Liver (tissue), 5 donors: ENCODE measurements around the gene PRSS22. TPM values are rescaled to one million over a fixed set of nuclear protein-coding genes. Genes with fewer than 3 reads are reported as not detected.

Experiments
- polyA plus RNA-seq, 2 donors: library from polyadenylated mRNA; stranded (reverse) in 1 of 2; unstranded in 1 of 2; fragments of 200-250 nt in 1 of 2; fragments of >200 nt in 1 of 2; fragmentation: Nextera tagmentation in 1 of 2; extraction: Ambion mirVana in 1 of 2; gene quantifications; one replicate each; pipeline versions ENCODE4 v1.2.1 to v1.2.3, GENCODE V29; 2013 to 2015
- total RNA-seq, 2 donors: library from RNA; depleted of rRNA; stranded (reverse); fragments of >200 nt; gene quantifications; one replicate each; pipeline ENCODE4 v1.2.3, GENCODE V29; 2014
- TF ChIP-seq, protein P1 (sequence below): IDR thresholded peaks from 2 replicates; pipeline ENCODE4 v1.6.1; 2016; ENCODE audit warnings: antibody characterized with exemption
- donor health status: healthy.
- donor health status: healthy.
- donor health status: healthy.

PRSS22 gene
- total and polyA plus RNA-seq, 4 donors, result 0.23 to 1.1 (median 0.32) TPM; not detected in 1

GRCh38 chr16:2803545-2804195, 54.3 kb downstream of the PRSS22 start (continued):
- TF ChIP-seq, protein P1, sequence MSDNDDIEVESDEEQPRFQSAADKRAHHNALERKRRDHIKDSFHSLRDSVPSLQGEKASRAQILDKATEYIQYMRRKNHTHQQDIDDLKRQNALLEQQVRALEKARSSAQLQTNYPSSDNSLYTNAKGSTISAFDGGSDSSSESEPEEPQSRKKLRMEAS, result no peak

Other genes starting within 250 kb of the PRSS22 start
- 10 to 100 TPM; 11.3 to 14.2 TPM for gene KCTD5, start 175.6 kb downstream of the PRSS22 start, total RNA-seq
- gene KCTD5, start 175.6 kb downstream of the PRSS22 start, polyA plus RNA-seq, result 10 to 100 TPM in 1 of 2 donors, 1 to 10 TPM in 1; 8.3 to 11.7 TPM
- gene PRSS27, start 137.9 kb downstream of the PRSS22 start, total RNA-seq, result 1 to 10 TPM in 1 of 2 donors, under 1 TPM in 1; 0.05 to 1.5 TPM
- under 1 TPM in 1 of 2 donors, not detected in 1; 0.22 TPM for gene PRSS27, start 137.9 kb downstream of the PRSS22 start, polyA plus RNA-seq
- gene SRRM2, start 105.5 kb downstream of the PRSS22 start, total RNA-seq, result 100 to 1,000 TPM in 1 of 2 donors, 10 to 100 TPM in 1; 84.8 to 119 TPM
- gene SRRM2, start 105.5 kb downstream of the PRSS22 start, polyA plus RNA-seq, result 100 to 1,000 TPM; 147 to 199 TPM
- gene ELOB, start 80.9 kb downstream of the PRSS22 start, total RNA-seq, result 100 to 1,000 TPM; 114 to 395 TPM
- 100 to 1,000 TPM; 252 to 374 TPM for gene ELOB, start 80.9 kb downstream of the PRSS22 start, polyA plus RNA-seq
- gene PRSS33, start 70.6 kb downstream of the PRSS22 start, total RNA-seq, result not detected
- not detected for gene PRSS33, start 70.6 kb downstream of the PRSS22 start, polyA plus RNA-seq
- gene PRSS41, start 59.7 kb downstream of the PRSS22 start, total RNA-seq, result not detected
- not detected for gene PRSS41, start 59.7 kb downstream of the PRSS22 start, polyA plus RNA-seq
- 1 to 10 TPM in 1 of 2 donors, not detected in 1; 1.0 TPM for gene PRSS21, start 40.9 kb downstream of the PRSS22 start, total RNA-seq
- under 1 TPM; 0.18 to 0.26 TPM for gene PRSS21, start 40.9 kb downstream of the PRSS22 start, polyA plus RNA-seq
- gene ZG16B, start 27.9 kb downstream of the PRSS22 start, total RNA-seq, result under 1 TPM; 0.33 to 0.79 TPM
- gene ZG16B, start 27.9 kb downstream of the PRSS22 start, polyA plus RNA-seq, result under 1 TPM; 0.24 to 0.53 TPM
- 10 to 100 TPM in 1 of 2 donors, 1 to 10 TPM in 1; 7.1 to 21.0 TPM for gene FLYWCH2, start 25.0 kb upstream of the PRSS22 start, total RNA-seq
- gene FLYWCH2, start 25.0 kb upstream of the PRSS22 start, polyA plus RNA-seq, result 10 to 100 TPM in 1 of 2 donors, 1 to 10 TPM in 1; 4.9 to 10.2 TPM
- 10 to 100 TPM in 1 of 2 donors, 1 to 10 TPM in 1; 6.2 to 12.2 TPM for gene FLYWCH1, start 53.8 kb upstream of the PRSS22 start, total RNA-seq
- 1 to 10 TPM; 3.9 to 9.5 TPM for gene FLYWCH1, start 53.8 kb upstream of the PRSS22 start, polyA plus RNA-seq
- gene KREMEN2, start 106.1 kb upstream of the PRSS22 start, total RNA-seq, result not detected
- gene KREMEN2, start 106.1 kb upstream of the PRSS22 start, polyA plus RNA-seq, result not detected
- gene PAQR4, start 111.2 kb upstream of the PRSS22 start, total RNA-seq, result 1 to 10 TPM in 1 of 2 donors, under 1 TPM in 1; 0.92 to 9.9 TPM
- gene PAQR4, start 111.2 kb upstream of the PRSS22 start, polyA plus RNA-seq, result 1 to 10 TPM in 1 of 2 donors, under 1 TPM in 1; 0.63 to 3.0 TPM
- 10 to 100 TPM in 1 of 2 donors, under 1 TPM in 1; 0.50 to 15.8 TPM for gene PKMYT1, start 122.3 kb upstream of the PRSS22 start, total RNA-seq
- gene PKMYT1, start 122.3 kb upstream of the PRSS22 start, polyA plus RNA-seq, result 1 to 10 TPM; 1.7 to 3.4 TPM
- gene CLDN9, start 154.8 kb upstream of the PRSS22 start, total RNA-seq, result under 1 TPM; 0.05 to 0.25 TPM
- gene CLDN9, start 154.8 kb upstream of the PRSS22 start, polyA plus RNA-seq, result under 1 TPM; 0.25 to 0.32 TPM
- under 1 TPM in 1 of 2 donors, not detected in 1; 0.75 TPM for gene CLDN6, start 160.0 kb upstream of the PRSS22 start, total RNA-seq
- not detected for gene CLDN6, start 160.0 kb upstream of the PRSS22 start, polyA plus RNA-seq
- gene TNFRSF12A, start 162.2 kb upstream of the PRSS22 start, total RNA-seq, result 1 to 10 TPM; 7.9 to 8.8 TPM
- gene TNFRSF12A, start 162.2 kb upstream of the PRSS22 start, polyA plus RNA-seq, result 10 to 100 TPM in 1 of 2 donors, 1 to 10 TPM in 1; 9.4 to 35.5 TPM
- 1 to 10 TPM; 1.4 to 2.2 TPM for gene HCFC1R1, start 165.8 kb upstream of the PRSS22 start, total RNA-seq
- 10 to 100 TPM; 16.3 to 17.6 TPM for gene HCFC1R1, start 165.8 kb upstream of the PRSS22 start, polyA plus RNA-seq
- 10 to 100 TPM; 12.6 to 14.8 TPM for gene THOC6, start 165.9 kb upstream of the PRSS22 start, total RNA-seq
- 10 to 100 TPM; 10.8 TPM for gene THOC6, start 165.9 kb upstream of the PRSS22 start, polyA plus RNA-seq
- gene BICDL2, start 178.8 kb upstream of the PRSS22 start, total RNA-seq, result under 1 TPM in 1 of 2 donors, not detected in 1; 0.59 TPM
- gene BICDL2, start 178.8 kb upstream of the PRSS22 start, polyA plus RNA-seq, result under 1 TPM; 0.15 to 0.33 TPM
- 1 to 10 TPM in 1 of 2 donors, under 1 TPM in 1; 0.47 to 2.7 TPM for gene MMP25, start 188.4 kb upstream of the PRSS22 start, total RNA-seq
- gene MMP25, start 188.4 kb upstream of the PRSS22 start, polyA plus RNA-seq, result 1 to 10 TPM in 1 of 2 donors, under 1 TPM in 1; 0.57 to 1.3 TPM
- gene IL32, start 207.5 kb upstream of the PRSS22 start, total RNA-seq, result 100 to 1,000 TPM in 1 of 2 donors, 1 to 10 TPM in 1; 8.6 to 328 TPM
- 100 to 1,000 TPM in 1 of 2 donors, 10 to 100 TPM in 1; 93.4 to 300 TPM for gene IL32, start 207.5 kb upstream of the PRSS22 start, polyA plus RNA-seq
- gene ZSCAN10, start 241.1 kb upstream of the PRSS22 start, total RNA-seq, result not detected
- not detected for gene ZSCAN10, start 241.1 kb upstream of the PRSS22 start, polyA plus RNA-seq